KOPT-K1 (cell line): ENCODE data around the gene SYCN.
"Not testable (repeated sequence)": the region's sequence is repeated elsewhere in the genome, so short reads cannot be mapped to it uniquely, and the experiment has no call there.

ENCODE experiments used
- H3K27ac ChIP-seq: fragments of 200-600 bp; sonication (generic); 2 replicates; pipeline ENCODE4 v1.5.1; 2016; ENCODE audit warnings: antibody characterized with exemption, mild to moderate bottlenecking, low read depth, low read length; ENCODE audit not compliant: poor library complexity, severe bottlenecking
- H3K36me3 ChIP-seq: fragments of 200-600 bp; sonication (generic); 2 replicates; pipeline ENCODE4 v1.5.1; 2017; ENCODE audit warnings: antibody characterized with exemption, mild to moderate bottlenecking, low read length, moderate library complexity; ENCODE audit not compliant: insufficient read depth
- H3K9me3 ChIP-seq: fragments of 200-600 bp; sonication (generic); 2 replicates; pipeline ENCODE4 v1.5.1; 2017; ENCODE audit warnings: antibody characterized with exemption, low read length, mild to moderate bottlenecking; ENCODE audit not compliant: insufficient read depth, poor library complexity, severe bottlenecking

Gene SYCN

GRCh38 chr19:39238209-39238608, 34.1 kb upstream of the SYCN start:
- no peaks in the 10 kb centered on the region for H3K36me3 ChIP-seq
- peak overlapping the region; percentile 55 for H3K27ac ChIP-seq
- H3K9me3 ChIP-seq: no peaks in the 10 kb centered on the region

GRCh38 chr19:39237200-39238184, 33.4 kb upstream of the SYCN start:
- Histone ChIP-seq H3K36me3 (no peaks in the 10 kb centered on the region), H3K9me3 (no peaks in the 10 kb centered on the region), H3K27ac (peak overlapping the region; percentile 55)

GRCh38 chr19:39236527-39236926, 32.5 kb upstream of the SYCN start:
- Histone ChIP-seq H3K27ac (peak overlapping the region; percentile 55), H3K36me3 (no peaks in the 10 kb centered on the region), H3K9me3 (no peaks in the 10 kb centered on the region)

- Histone ChIP-seq H3K9me3 (no peaks in the 10 kb centered on the region), H3K27ac (no peak overlapping the region), H3K36me3 (no peaks in the 10 kb centered on the region)
Observed at GRCh38 chr19:39232708-39233107, 28.6 kb upstream of the SYCN start.

- H3K27ac ChIP-seq: no peak overlapping the region
- H3K9me3 ChIP-seq: no peaks in the 10 kb centered on the region
- H3K36me3 ChIP-seq: no peaks in the 10 kb centered on the region
Observed at GRCh38 chr19:39230096-39230764, 26.2 kb upstream of the SYCN start.

- Histone ChIP-seq H3K36me3 (no peaks in the 10 kb centered on the region), H3K27ac (no peak overlapping the region)
Observed at GRCh38 chr19:39224910-39225309, 20.8 kb upstream of the SYCN start.

GRCh38 chr19:39223703-39224279, 19.7 kb upstream of the SYCN start:
- Histone ChIP-seq H3K27ac (no peak overlapping the region), H3K9me3 (no peaks in the 10 kb centered on the region), H3K36me3 (no peaks in the 10 kb centered on the region)

More at GRCh38 chr19:39224910-39225309, 20.8 kb upstream of the SYCN start:
- H3K9me3 ChIP-seq: no peaks in the 10 kb centered on the region

GRCh38 chr19:39219108-39219507, 15.0 kb upstream of the SYCN start:
- H3K27ac ChIP-seq, H3K9me3 ChIP-seq, H3K36me3 ChIP-seq: not testable (repeated sequence)

GRCh38 chr19:39218230-39219007, 14.4 kb upstream of the SYCN start:
- H3K27ac ChIP-seq: no peak overlapping the region
- no peaks in the 10 kb centered on the region for H3K9me3 ChIP-seq
- no peaks in the 10 kb centered on the region for H3K36me3 ChIP-seq

GRCh38 chr19:39217094-39217493, 13.0 kb upstream of the SYCN start:
- Histone ChIP-seq H3K27ac (no peak overlapping the region), H3K9me3 (no peaks in the 10 kb centered on the region), H3K36me3 (no peaks in the 10 kb centered on the region)

GRCh38 chr19:39215323-39215722, 11.3 kb upstream of the SYCN start:
- not testable (repeated sequence) for H3K9me3 ChIP-seq, H3K27ac ChIP-seq, H3K36me3 ChIP-seq

- no peaks in the 10 kb centered on the region for H3K9me3 ChIP-seq
- no peak overlapping the region for H3K27ac ChIP-seq
- no peaks in the 10 kb centered on the region for H3K36me3 ChIP-seq
Observed at GRCh38 chr19:39212375-39212742, 8.3 kb upstream of the SYCN start.

GRCh38 chr19:39211731-39212374, 7.8 kb upstream of the SYCN start:
- Histone ChIP-seq H3K27ac (no peak overlapping the region), H3K36me3 (no peaks in the 10 kb centered on the region)

GRCh38 chr19:39209196-39209595, 5.1 kb upstream of the SYCN start:
- Histone ChIP-seq H3K9me3 (no peaks in the 10 kb centered on the region), H3K27ac (no peak overlapping the region)

More at GRCh38 chr19:39211731-39212374, 7.8 kb upstream of the SYCN start:
- H3K9me3 ChIP-seq: no peaks in the 10 kb centered on the region

More at GRCh38 chr19:39209196-39209595, 5.1 kb upstream of the SYCN start:
- H3K36me3 ChIP-seq: no peaks in the 10 kb centered on the region
